DND-41 (cell line): ENCODE data around the gene FLVCR2.

ENCODE experiments used
- CTCF ChIP-seq: IDR thresholded peaks from 2 replicates; pipeline ENCODE4 v1.5.1; 2012; ENCODE audit warnings: borderline replicate concordance, low read length, moderate library complexity, mild to moderate bottlenecking; ENCODE audit not compliant: poor library complexity, severe bottlenecking; ENCODE audit errors: extremely low read depth
- EZH2 ChIP-seq: IDR thresholded peaks from 3 replicates; pipeline ENCODE4 v1.6.1; 2012; ENCODE audit warnings: borderline replicate concordance, low read depth, mild to moderate bottlenecking, moderate library complexity, low read length, inconsistent platforms; ENCODE audit not compliant: severe bottlenecking

- no peak for TF ChIP-seq CTCF
- no peak for TF ChIP-seq EZH2
Measured at GRCh38 chr14:75533791-75534555, 44.4 kb upstream of the FLVCR2 start.
